DMS53 treated with DMSO at 0.1 percent for 48 hours (cell line): ENCODE results near the gene CPNE1.

Experiments
- DNase-seq: peaks from one replicate; lab custom pipeline; 2025; ENCODE audit not compliant: unreplicated experiment; lab: John Stamatoyannopoulos, UW

Gene CPNE1

DNA sequence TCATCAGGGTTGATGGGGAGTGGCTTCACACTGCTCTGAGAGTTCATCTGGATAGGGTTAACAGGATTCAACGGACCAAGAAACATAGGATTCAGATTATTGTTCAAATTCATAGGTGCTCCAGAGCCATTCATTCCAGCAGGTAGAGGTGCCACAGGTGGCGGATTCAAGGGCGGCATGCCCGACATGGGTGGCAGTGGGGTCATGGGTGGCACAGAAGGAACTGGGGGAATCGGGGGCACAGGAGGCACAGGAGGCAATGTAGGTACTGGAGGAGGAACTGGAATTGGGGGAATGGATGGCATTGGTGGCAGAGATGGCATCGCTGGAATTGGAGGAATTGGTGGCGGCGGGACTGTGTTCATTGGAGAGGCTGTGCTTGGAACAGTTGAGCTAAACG is 10.3 kb downstream of the CPNE1 start:
- no peak for DNase-seq

DNA sequence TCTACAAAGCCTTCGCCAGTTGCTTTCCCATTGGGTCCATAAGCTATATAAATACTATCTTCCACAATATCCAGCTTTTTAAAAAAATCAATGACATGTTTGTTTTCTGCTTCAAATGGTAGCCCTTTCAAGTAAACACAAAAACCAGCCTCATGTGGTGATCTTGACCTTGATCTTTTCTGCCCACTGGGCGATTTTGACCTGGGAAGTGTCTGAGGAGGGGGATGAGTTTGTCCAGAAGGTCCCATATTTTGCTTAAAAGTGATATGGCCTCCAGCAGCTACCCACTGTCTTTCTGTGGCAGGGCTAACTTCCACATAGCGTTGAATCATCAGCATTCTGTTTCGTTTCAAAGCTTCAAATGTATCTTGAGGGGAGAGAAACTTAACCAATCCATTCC is 10.8 kb downstream of the CPNE1 start:
- no peak for DNase-seq

DNA sequence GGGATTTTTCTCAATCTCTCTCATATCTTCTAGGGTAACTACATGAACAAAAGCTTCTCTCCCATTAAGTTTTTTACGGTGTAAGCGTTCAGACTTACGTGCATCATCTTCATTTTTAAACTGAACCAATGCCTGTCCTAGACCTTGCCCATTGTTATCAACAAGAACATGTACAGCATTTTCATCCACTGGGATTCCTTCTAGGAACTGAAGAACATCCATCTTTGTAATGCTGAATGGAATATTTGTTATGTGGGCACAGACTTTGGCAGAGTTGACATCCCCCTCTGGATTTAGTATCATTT is 11.3 kb downstream of the CPNE1 start:
- no peak for DNase-seq

DNA sequence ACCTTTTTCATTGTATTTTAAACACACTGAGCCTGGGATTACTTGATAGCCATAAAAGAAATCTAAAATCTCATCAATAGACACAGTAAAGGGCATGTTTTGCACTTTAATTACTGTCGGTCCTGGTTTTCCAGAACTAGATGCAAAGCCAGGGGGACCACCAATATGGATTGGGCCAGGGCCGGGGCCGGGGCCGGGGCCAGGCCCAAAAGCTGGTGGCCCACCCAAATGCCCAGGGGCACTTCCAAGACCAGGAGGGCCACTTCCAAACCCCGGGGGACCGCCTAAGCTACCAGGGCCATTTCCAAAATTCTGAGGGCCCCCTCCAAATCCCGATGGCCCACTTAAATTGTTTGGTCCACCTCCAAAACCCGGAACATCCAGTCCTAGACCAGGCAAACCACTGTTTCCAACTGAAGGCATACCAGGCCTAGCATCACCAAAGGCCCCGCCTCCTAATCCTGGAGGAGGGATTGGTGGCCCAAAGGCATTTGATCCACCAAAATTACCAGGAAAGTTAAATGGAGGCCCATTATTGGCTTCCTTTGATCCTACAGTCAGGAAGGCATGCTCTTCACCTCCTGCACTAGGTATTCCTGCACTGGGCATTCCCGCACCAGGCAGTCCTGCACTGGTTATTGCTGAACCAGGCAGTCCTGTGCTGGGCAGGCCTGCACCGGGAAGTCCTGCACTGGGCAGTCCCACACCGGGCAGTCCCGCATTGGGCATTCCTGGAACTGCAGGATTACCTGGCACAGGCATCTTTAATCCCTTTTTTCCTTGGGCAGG is 11.9 kb downstream of the CPNE1 start:
- DNase-seq: no peak

DNA sequence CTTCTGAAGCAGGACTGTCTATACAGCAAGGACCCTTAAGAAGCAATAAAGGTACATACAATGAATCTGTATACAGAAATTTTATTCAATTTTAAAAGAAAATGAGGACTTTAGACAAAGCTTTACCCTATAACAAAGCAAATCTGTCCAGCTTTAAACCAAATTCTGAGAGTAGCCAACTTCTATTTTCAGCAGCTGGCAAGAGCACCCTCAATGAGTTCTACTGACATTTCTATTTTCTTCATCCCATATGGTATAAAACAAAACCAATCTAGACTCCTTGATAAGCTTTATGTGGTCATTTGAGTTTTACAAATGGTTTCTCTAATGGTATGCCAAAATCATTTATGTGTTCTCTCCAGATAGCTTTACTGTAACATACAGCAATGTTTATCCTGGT is 12.7 kb downstream of the CPNE1 start:
- DNase-seq: no peak

DNA sequence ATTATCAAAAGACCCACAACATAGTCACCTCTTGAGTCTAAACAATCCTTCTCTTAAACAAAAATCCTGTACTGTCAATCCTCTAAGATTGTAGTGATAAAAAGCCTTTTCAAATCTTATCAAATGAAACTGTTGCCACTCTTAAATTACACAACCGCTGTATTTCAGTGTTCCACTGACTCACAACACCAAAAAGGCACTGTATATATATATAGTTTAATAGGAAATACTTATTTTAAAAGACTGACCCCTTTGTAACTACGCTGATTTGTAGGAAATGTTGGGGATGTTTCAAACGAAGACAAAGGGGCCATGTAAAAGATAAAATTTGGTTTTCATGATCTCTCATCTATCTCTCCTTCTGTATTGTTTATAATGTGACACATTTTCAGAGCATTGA is 14.1 kb downstream of the CPNE1 start:
- no peak for DNase-seq

DNA sequence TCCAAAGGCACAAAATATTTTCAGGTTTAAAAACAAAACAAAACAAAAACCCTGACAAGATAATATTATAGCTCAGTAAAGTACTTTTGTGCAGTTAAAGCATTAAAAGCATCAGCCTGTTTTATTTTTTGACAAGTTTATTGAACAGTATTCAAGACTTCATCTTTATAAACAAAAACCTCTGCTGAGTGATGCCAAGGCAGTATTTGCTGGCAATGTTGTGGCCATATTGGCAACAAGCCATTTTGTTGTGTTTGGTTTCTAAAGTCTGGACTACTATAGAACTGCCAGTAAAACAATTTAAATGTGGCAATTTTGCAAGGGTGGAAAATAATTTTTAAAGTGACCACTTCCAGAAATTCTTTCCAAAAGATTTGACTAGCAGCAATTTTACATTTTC is 15.9 kb downstream of the CPNE1 start:
- DNase-seq: no peak

DNA sequence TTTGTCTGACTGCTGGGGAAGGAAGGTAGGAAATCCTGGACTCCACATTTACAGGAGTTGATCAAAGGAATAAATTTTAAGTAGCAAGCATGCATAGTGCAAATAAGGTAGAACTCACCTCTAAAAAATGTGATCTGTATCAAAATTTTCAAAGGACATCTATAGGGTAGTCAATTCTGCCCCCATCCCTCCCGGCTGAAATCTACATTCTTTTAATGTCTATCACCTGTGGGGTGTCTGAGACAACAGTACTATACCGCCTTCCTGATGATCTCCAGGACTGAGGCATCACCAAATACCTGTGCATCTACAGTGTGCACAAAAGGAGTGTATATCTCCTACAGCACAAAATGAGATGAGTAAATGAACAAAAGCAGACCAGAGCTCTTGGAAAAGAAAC is 19.9 kb downstream of the CPNE1 start:
- DNase-seq: no peak

DNA sequence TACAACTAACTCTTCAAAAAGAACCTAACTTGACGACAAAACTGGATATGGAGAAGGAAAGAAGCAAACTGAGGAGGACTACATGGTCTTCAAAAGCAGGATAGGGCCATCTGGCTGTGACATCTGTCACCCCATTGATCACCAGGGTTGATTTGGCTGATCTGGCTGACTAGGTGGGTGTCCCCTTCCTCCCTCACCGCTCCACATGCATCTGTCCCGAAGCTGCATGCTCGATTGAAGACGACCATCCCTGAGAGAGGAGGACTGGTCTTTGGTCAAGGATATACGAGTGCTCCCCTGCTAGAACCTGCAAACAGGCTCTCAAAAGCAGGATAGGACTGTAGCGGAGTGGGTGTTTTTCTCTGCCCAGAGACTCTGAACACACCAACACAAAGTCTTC is 21.7 kb downstream of the CPNE1 start:
- no peak for DNase-seq

DNA sequence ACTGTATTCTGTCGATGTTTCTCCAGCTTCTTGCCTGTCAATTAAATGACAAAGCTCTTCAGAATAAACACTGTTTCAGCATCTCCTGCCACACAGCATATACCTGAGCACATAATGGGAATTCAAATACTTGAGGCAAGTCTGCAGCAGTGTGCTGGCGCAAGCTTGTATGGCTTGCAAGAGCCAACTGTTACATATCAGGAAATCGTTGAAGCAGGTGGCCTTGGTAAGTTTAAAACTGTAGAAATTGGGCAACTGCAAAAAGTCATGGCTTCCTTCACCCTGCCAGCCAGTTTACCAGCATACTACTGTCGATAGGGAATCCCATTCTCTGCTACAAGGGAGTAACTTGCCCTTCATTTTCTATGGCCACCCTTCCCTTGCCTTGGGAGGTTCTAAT is 23.0 kb downstream of the CPNE1 start:
- DNase-seq: no peak

DNA sequence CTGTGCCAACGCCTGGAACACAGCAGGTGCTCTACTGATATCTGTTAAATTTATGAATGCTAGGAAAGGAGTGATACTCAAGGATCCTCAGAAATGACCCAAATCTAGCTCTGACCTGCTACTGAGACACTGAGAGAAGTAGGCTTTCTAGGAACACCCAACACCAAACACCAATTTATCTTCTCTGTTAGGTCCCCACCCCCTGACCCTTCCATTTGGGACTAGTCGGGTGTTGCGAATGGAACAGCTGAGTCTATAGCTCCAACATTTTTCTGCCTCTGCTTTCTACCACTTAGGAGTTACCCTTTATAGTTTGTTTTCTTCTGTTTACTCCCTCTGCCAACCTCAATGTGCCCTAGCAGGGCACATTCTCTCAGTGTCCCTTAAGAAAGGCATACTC is 24.0 kb downstream of the CPNE1 start:
- DNase-seq: no peak

DNA sequence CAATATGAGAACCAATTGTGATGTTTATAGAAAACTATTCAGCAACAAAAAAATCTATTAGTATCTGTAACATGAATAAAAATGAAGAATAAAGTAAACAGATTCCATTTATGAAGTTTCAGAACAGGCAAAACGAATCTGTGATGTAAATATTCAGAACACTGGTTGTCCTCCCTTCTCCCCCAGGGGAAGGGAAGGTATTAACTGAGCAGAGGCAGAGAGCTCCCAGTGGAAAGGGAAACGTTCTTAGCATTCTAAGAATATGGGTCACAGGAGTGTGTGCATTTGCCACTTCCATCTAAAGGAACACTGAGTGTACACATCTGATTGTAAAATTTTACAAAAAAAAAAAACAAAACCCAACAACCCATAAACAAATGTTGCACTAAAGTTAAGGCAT is 25.9 kb downstream of the CPNE1 start:
- DNase-seq: no peak

DNA sequence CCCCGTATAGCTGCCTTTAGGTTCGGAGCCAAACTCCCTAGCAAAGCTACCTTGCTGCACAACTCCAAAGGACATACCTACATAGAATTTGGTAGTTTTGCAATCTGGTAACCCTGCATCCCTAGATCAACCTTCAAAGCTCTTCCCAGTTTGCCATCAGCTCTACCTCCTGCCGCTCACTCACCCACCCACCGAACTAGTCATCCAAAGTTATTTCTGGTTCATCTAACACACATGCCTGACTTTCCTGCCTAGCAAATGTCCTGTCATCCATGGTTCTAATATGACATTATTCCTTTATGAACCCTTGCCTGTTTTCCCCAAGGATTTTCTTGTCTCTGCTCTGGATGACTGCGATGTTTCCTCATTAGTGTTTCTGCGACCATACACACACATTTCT is 27.4 kb downstream of the CPNE1 start:
- DNase-seq: no peak

DNA sequence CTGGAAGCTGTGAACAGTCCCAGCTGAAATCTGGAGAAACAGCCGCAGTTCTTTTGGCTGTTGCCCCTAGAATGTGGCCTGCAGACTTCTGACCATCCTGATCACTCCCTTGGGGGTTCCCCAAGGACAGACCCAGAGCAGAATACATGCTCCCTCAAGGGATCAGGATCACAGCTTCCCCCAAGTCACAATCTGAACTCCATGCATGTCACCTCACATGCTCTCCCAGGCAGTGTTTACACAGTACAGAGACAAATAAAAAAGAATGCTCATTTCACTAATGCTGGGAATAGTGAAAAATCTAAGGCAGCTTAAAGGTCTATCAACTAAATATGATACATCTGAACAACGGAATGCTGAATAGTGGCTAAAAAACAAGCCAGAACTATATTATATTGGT is 28.6 kb downstream of the CPNE1 start:
- DNase-seq: no peak

DNA sequence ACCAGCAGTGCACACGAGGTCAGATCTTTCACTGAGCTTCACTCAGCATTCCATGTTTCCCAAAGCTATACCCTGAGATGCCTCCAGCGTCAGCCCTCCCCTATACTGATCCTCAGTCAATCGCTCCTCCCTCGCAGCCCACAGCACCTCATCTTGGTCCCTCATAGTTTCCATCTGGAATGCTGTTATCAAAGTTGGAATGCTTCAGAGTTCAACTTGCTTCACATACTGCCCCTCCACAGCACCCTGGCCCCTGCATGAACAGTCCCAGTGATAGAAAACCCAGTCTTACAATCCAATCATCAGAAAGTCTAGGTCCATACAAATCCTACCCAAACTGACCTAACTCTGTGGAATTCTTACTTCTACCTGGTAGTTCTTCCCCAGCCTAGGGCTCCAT is 29.0 kb downstream of the CPNE1 start:
- no peak for DNase-seq

DNA sequence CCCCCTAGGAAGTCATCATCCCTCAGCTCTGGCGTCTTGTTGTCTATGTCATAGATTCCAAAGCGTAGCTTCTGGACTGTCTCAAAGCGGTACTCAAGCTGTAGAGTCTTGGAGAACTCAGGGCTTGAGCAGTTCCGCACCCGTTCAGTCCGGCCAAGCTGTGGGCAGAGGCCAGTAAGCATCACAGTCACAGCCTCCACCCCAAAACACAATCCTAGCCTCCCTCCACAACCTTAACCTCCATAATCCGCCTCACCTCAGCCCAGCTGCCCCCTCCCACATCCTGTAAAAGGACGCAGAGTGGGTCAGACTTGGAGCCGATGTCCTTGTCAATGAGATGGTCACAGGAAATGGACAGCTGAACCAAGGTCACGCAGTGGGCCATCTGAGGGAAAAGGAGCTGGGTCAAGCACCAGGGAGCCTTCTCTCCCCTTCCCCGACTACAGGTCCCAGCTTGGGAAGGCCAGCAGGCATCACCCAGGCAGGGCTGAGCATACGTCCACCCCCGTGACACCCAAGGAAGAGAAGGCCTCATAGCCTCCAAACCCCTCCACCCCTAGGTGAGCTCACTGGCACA is 32.1 kb downstream of the CPNE1 start:
- no peak for DNase-seq

DNA sequence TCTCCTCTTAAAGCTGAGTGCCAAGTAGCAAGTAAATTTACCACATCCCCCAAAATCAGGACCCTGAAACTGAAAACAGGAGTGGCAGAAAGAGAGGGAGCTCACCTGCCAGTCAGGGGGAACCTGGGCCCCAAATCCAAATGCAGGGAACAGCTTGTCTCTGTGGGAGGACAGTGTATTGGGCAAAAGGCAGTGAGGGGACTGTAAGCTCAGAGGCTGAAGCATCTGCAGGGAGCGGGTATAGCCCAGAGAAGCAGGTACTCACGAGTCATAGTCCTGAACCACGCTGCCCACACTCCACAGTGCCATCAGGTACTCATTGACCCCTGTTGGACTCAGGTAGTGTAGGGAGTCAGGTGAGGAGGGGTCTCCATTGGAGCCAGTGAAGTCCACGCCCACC is 34.1 kb downstream of the CPNE1 start:
- no peak for DNase-seq

DNA sequence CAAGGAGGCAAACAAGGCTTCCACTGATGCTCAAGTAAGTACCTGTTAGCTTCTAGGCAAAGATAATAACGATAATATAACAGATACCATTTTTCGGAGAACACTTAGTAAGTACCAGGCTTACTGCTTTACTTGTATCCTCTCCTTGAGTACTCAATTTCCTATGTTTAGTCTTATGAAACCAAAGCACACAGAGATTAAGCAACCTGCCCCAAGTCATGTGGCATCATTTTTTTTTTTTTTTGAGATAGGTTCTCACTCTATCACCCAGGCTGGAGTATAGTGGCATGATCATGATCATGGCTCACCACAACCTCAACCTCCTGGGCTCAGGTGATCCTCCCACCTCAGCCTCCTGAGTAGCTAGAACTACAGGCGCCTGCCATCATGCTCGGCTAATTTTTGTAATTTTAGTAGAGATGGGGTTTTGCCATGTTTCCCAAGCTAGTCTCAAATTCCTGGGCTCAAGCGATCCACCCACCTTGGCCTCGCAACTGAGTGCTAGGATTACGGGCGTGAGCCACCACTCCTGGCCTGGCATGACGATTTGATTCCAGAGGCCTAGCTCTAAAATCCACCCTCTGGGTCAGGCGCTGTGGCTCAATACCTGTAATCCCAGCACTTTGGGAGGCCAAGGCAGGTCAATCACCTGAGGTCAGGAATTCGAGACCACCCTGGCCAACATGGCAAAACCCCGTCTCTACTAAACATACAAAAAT is 35.1 kb downstream of the CPNE1 start:
- DNase-seq: no peak

DNA sequence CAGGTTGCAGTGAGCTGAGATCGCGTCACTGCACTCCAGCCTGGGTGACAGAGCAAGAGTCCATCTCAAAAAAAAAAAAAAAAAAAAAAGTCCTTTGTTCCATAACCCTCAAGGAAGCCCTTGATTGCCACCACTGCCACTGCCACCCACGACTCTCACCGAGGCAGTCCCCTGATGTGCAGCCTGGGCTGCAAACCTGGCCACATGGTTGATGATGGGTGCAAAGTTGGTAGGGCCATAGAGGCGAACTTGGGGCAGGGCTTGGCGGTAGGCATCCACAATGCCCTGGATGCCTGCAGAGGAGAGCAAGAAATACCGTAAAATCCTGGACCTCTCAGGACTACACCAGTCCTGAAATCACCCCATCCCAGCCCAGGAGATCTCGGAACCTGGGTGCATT is 37.6 kb downstream of the CPNE1 start:
- no peak for DNase-seq

DNA sequence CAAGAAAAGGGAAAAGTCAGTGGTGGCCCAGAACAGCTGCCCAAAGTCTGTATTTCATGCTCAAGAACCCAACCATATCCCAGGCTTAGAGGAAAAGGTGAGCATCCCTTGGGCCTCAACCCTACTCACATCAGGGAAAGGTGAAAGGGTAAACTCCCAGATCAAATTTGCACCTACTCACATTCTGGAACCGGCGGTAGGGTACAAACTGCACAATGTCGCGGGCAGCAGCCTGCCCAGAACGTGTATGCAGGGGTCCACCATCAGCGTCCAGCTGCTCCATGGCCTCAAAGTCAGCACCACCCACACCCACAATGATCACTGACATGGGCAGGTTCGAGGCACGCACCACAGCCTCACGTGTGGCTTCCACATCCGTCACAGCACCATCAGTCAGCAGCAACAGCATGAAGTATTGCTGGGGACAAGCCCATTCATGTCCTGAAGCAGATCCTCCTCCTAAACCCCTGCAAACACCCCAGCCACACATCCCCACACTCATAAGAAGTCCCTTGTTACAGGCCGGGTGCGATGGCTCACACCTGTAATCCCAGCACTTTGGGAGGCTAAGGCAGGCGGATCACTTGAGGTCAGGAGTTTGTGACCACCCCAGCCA is 38.2 kb downstream of the CPNE1 start:
- no peak for DNase-seq

DNA sequence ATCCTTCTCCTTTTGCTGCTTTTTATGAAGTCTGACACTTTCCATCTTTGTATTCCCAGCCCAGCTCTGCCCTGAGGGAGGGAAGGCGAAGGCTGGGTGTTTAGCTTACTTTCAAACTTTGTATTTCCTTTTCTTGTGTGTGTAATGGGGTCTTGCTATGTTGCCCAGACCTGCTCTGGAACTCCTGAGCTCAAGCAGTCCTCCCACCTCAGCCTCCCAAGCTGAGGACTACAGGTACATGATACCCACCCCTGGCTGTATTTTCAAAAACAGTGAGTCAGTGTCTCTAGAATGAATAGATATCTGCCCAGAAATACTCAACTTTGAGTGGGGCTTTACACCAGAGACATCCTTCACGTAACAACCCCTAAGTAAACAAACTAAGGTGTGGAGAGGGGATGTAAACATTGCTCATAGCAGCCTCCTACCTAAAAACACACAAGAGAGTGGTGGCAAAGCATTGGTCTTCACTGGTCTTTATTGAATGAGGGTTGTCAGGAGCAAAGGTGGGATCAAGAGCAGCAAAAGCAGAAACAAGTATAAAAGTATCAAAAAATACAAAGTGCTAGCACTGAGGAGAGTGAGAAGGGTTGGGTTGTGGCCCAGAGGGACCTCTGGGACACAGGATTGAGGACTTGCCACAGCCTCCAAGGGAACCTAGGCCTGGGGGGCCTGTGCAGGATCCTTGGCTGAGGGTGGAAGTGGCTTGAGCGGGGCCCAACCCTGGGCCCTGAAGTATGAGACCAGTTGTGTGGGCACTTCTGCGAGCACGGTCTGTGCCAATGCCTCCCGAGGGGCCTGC is 38.9 kb downstream of the CPNE1 start:
- peak; percentile 87 for DNase-seq
